ENCODE measurements around the gene DTNBP1. TPM values are rescaled to one million over a fixed set of nuclear protein-coding genes. Genes with fewer than 3 reads are reported as not detected.
"Not testable (repeated sequence)": the region's sequence is repeated elsewhere in the genome, so short reads cannot be mapped to it uniquely, and the experiment has no call there.

The DTNBP1 gene
- total RNA-seq, 1 experiment from 2014 or later = 20.7 TPM

DNA sequence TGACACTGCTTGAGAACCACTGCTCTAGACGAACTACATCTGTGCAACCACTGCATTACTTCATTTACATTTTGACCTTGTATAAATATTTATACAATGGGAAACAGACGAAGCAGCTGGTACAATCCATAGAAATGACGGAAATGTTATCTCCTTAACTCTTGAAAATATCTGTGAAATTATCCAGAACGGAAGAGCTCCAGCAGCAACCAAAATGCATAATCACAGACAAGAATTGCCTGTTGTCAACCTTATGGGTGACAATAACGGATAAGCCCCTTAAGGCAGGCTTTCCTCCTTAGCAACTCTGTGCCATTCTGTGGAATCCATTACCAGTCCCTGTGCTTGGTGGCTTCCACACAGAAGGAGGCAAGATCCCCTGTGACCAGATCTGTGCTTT lies 115.4 kb downstream of the DTNBP1 start:
- Mint-ChIP-seq H3K27me3 (ENCODE audit: insufficient read depth, unreplicated experiment) (no peaks in the 10 kb centered on the region), H3K4me1 (ENCODE audit: low read depth, unreplicated experiment) (no peaks in the 10 kb centered on the region), H3K9me3 (ENCODE audit: unreplicated experiment) (peaks cover 13% of the 10 kb centered on the region), H3K27ac (ENCODE audit: unreplicated experiment) (no peak overlapping the region), H3K36me3 (ENCODE audit: insufficient read depth, unreplicated experiment) (peaks cover 10% of the 10 kb centered on the region), H3K4me3 (ENCODE audit: unreplicated experiment) (no peak overlapping the region)
- no peak for DNase-seq
- Histone ChIP-seq H3K4me3 (ENCODE audit: low read depth, low read length) (no peak overlapping the region), H3K4me1 (no peaks in the 10 kb centered on the region), H3K36me3 (ENCODE audit: control insufficient read depth, insufficient read depth, low read length) (no peaks in the 10 kb centered on the region), H3K9me3 (0 out of 2 replicates have a peak, but pooled peaks cover 2% of the 10 kb centered on the region), H3K27me3 (replicated peaks; ENCODE audit: control insufficient read depth, insufficient read depth, low read length) (no peaks in the 10 kb centered on the region)
- POLR2A ChIA-PET = no interaction called here
- TF ChIP-seq, protein P1, sequence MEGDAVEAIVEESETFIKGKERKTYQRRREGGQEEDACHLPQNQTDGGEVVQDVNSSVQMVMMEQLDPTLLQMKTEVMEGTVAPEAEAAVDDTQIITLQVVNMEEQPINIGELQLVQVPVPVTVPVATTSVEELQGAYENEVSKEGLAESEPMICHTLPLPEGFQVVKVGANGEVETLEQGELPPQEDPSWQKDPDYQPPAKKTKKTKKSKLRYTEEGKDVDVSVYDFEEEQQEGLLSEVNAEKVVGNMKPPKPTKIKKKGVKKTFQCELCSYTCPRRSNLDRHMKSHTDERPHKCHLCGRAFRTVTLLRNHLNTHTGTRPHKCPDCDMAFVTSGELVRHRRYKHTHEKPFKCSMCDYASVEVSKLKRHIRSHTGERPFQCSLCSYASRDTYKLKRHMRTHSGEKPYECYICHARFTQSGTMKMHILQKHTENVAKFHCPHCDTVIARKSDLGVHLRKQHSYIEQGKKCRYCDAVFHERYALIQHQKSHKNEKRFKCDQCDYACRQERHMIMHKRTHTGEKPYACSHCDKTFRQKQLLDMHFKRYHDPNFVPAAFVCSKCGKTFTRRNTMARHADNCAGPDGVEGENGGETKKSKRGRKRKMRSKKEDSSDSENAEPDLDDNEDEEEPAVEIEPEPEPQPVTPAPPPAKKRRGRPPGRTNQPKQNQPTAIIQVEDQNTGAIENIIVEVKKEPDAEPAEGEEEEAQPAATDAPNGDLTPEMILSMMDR (IDR thresholded peaks at IDR 0.05; ENCODE audit: insufficient read depth in 1 of 2, low read depth in 1 of 2, low read length in 1 of 2, severe bottlenecking in 1 of 2, unreplicated experiment in 1 of 2) = no peak
- intact Hi-C loops (cut with micrococcal nuclease; ENCODE audit: unreplicated experiment) = no loop called here
- CTCF ChIA-PET = no interaction called here
- BruUV-seq (replicated peaks) = no TSS peak

- H3K36me3 ChIP-seq (ENCODE audit: control insufficient read depth, insufficient read depth, low read length) = no peaks in the 10 kb centered on the region
- H3K9me3 ChIP-seq = 0 out of 2 replicates have a peak, but pooled peaks cover 2% of the 10 kb centered on the region
- TF ChIP-seq, protein P1 (IDR thresholded peaks at IDR 0.05; ENCODE audit: insufficient read depth in 1 of 2, low read depth in 1 of 2, low read length in 1 of 2, severe bottlenecking in 1 of 2, unreplicated experiment in 1 of 2) = no peak
- Mint-ChIP-seq H3K4me1 (ENCODE audit: low read depth, unreplicated experiment) (no peaks in the 10 kb centered on the region), H3K27me3 (ENCODE audit: insufficient read depth, unreplicated experiment) (no peaks in the 10 kb centered on the region), H3K4me3 (ENCODE audit: unreplicated experiment) (no peak overlapping the region), H3K9me3 (ENCODE audit: unreplicated experiment) (peaks cover 13% of the 10 kb centered on the region), H3K27ac (ENCODE audit: unreplicated experiment) (no peak overlapping the region), H3K36me3 (ENCODE audit: insufficient read depth, unreplicated experiment) (peaks cover 5% of the 10 kb centered on the region)
- no peak for DNase-seq
- no peaks in the 10 kb centered on the region for H3K27me3 ChIP-seq (replicated peaks; ENCODE audit: control insufficient read depth, insufficient read depth, low read length)
- no TSS peak for BruUV-seq (replicated peaks)
- CTCF ChIA-PET = no interaction called here
- H3K4me1 ChIP-seq = no peaks in the 10 kb centered on the region
- POLR2A ChIA-PET = no interaction called here
- intact Hi-C loops (cut with micrococcal nuclease; ENCODE audit: unreplicated experiment) = no loop called here
- no peak overlapping the region for H3K4me3 ChIP-seq (ENCODE audit: low read depth, low read length)
Observed at GRCh38 chr6:15546591-15546990, 116.2 kb downstream of the DTNBP1 start.

GRCh38 chr6:15544321-15544900 lies 118.4 kb downstream of the DTNBP1 start:
- TF ChIP-seq, protein P1 (IDR thresholded peaks at IDR 0.05; ENCODE audit: insufficient read depth in 1 of 2, low read depth in 1 of 2, low read length in 1 of 2, severe bottlenecking in 1 of 2, unreplicated experiment in 1 of 2) = no peak
- Mint-ChIP-seq H3K4me1 (ENCODE audit: low read depth, unreplicated experiment) (peaks cover under 1% of the 10 kb centered on the region), H3K27ac (ENCODE audit: unreplicated experiment) (no peak overlapping the region), H3K4me3 (ENCODE audit: unreplicated experiment) (no peak overlapping the region), H3K9me3 (ENCODE audit: unreplicated experiment) (peaks cover 13% of the 10 kb centered on the region), H3K36me3 (ENCODE audit: insufficient read depth, unreplicated experiment) (no peaks in the 10 kb centered on the region), H3K27me3 (ENCODE audit: insufficient read depth, unreplicated experiment) (no peaks in the 10 kb centered on the region)
- no TSS peak for BruUV-seq (replicated peaks)
- Histone ChIP-seq H3K4me3 (ENCODE audit: low read depth, low read length) (no peak overlapping the region), H3K4me1 (no peaks in the 10 kb centered on the region), H3K27me3 (replicated peaks; ENCODE audit: control insufficient read depth, insufficient read depth, low read length) (no peaks in the 10 kb centered on the region), H3K36me3 (ENCODE audit: control insufficient read depth, insufficient read depth, low read length) (no peaks in the 10 kb centered on the region), H3K9me3 (0 out of 2 replicates have a peak, but pooled peaks cover 2% of the 10 kb centered on the region)
- ChIA-PET POLR2A (no interaction called here), CTCF (no interaction called here)
- no peak for DNase-seq
- intact Hi-C loops (cut with micrococcal nuclease; ENCODE audit: unreplicated experiment) = no loop called here

DNA sequence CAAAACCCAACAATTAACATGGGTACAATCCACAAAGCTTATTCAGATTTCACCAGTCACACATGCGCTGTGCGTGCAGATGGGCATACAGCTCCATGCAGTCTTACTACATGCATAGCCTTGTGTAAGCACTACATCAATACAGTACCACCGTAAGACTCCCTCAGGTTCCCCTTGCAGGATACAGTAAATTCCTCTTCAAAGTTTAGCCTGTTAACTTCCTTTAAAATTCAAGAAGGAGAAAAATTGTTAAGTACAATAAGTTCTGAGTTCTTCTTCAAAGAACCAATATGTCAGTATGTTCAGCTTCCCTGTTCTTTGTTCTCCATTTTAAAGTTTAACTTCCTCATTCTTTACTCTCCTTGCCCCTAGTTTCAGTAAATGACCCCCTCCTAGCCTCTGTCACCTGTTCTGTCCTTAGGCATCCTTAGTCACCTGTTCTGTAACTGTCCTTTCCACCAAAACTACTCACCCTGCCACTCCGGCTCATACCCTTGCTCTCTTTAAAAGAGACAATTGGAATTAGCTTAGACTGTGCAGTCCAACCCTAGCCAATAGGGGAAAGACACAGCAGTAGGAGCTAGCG lies 119.4 kb downstream of the DTNBP1 start:
- CTCF ChIA-PET; H3K27ac Mint-ChIP-seq (ENCODE audit: unreplicated experiment); H3K4me3 Mint-ChIP-seq (ENCODE audit: unreplicated experiment); H3K4me1 ChIP-seq; H3K4me1 Mint-ChIP-seq (ENCODE audit: low read depth, unreplicated experiment); POLR2A ChIA-PET; H3K4me3 ChIP-seq (ENCODE audit: low read depth, low read length); H3K27me3 Mint-ChIP-seq (ENCODE audit: insufficient read depth, unreplicated experiment); H3K36me3 Mint-ChIP-seq (ENCODE audit: insufficient read depth, unreplicated experiment); intact Hi-C loops (cut with micrococcal nuclease; ENCODE audit: unreplicated experiment); H3K36me3 ChIP-seq (ENCODE audit: control insufficient read depth, insufficient read depth, low read length); DNase-seq; H3K9me3 ChIP-seq; H3K27me3 ChIP-seq (replicated peaks; ENCODE audit: control insufficient read depth, insufficient read depth, low read length); BruUV-seq (replicated peaks): not testable (repeated sequence)
- peaks cover 13% of the 10 kb centered on the region for H3K9me3 Mint-ChIP-seq (ENCODE audit: unreplicated experiment)

Data from Caco-2 (cell line).